Measurements from ENCODE around the gene ENO1. TPM values are rescaled to one million over a fixed set of nuclear protein-coding genes. Genes with fewer than 3 reads are reported as not detected.

Gene ENO1
- total and polyA plus RNA-seq, 2 donors (not counting 3 experiments of a cell fraction or from before 2014, with no cell fraction given), result 1,111 to 1,593 TPM

DNA sequence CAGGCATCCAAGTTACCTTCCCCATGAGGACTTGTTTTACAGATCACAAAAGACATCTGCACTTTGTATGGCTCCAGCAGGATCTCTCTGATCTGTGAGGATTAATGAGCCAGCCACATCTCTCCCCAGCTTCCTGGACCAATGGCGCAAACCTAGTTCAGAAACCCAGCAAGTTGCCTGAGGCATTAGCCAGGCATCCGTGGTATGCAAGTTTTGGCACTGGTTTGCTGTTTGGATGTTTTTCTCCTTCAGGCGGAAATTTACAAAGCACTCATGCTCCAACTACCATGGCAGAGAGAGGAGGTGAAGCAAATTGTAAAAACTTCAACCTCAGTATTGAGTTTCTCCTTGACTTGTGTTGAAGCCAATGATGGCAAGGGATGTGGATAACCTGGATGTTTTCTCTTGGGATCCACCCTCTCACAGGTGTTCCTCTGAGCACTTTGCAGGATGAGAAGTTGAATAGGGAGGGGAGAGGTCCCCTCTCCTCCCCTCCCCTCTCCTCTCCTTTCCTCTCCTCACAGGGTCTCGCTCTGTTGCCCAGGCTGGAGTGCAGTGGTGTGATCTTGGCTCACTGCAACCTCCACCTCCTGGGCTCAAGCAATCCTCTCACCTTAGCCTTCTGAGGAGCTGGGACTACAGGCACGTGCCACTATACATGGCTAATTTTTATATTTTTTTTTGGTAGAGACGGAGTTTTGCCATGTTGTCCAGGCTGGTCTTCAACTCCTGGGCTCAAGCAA lies 25.6 kb upstream of the ENO1 start:
- intact Hi-C loops (cut with micrococcal nuclease) (no loop called here), dilution Hi-C loops (cut with MboI; ENCODE audit: extremely low pct_ligation_motif_present, low sequenced_read_pairs) (no loop called here)
- Histone ChIP-seq H3K79me2 (ENCODE audit: control insufficient read depth, insufficient read depth, low read length) (no peaks in the 10 kb centered on the region), H3K9ac (replicated peaks; ENCODE audit: extremely low read depth, insufficient read depth, low read length) (no peak overlapping the region), H3K4me3 (replicated peaks in 1 of 3; ENCODE audit: insufficient read depth in 1 of 3, low read depth in 1 of 3, low read length in 3 of 3) (no peak overlapping the region), H3K9me3 (replicated peaks; ENCODE audit: control insufficient read depth, insufficient read depth, low read length) (no peaks in the 10 kb centered on the region), H3K9me1 (replicated peaks; ENCODE audit: control insufficient read depth, extremely low read depth, insufficient read depth, low read length) (no peaks in the 10 kb centered on the region), H3K27ac (ENCODE audit: insufficient read depth, low read depth, low read length) (peak overlapping the region; percentile 4), H3K36me3 (ENCODE audit: control insufficient read depth in 2 of 2, extremely low read depth in 1 of 2, insufficient read depth in 2 of 2, low read length in 2 of 2) (no peaks in the 10 kb centered on the region), H3K27me3 (ENCODE audit: control insufficient read depth in 2 of 2, insufficient read depth in 2 of 2, low read length in 2 of 2) (no peaks in the 10 kb centered on the region), H3K4me2 (ENCODE audit: insufficient read depth, low read length) (peak overlapping the region; percentile 7), H4K20me1 (replicated peaks; ENCODE audit: control insufficient read depth, extremely low read depth, insufficient read depth, low read length) (no peaks in the 10 kb centered on the region), H3K4me1 (ENCODE audit: control insufficient read depth, extremely low read depth, insufficient read depth, low read length) (peaks cover 18% of the 10 kb centered on the region), H2AFZ (ENCODE audit: low read depth, low read length) (no peak overlapping the region)
- FAIRE-seq (peak; percentile 95), DNase-seq (ENCODE audit: low read depth, low spot score) (peak; percentile 80)
- BruUV-seq (replicated peaks), result no TSS peak
- CTCF ChIA-PET, result interaction anchor here (1.3 to 2.0 kb wide), 2 partner anchors 45 to 101 kb away, joined by 5 to 6 read pairs; no protein-coding TSS in a partner anchor
- TF ChIP-seq POLR2A (IDR thresholded peaks at IDR 0.05; ENCODE audit: low read depth, low read length) (no peak), POLR2AphosphoS5 (IDR thresholded peaks at IDR 0.05; ENCODE audit: insufficient read depth, low read depth, low read length) (peak; percentile 61)
- POLR2A ChIA-PET, result interaction anchor here (0.5 kb wide), 1 partner anchor 29 kb away, joined by 3 read pairs; no protein-coding TSS in a partner anchor

- no peak for DNase-seq (ENCODE audit: low read depth, low spot score)
- Histone ChIP-seq H2AFZ (ENCODE audit: low read depth, low read length) (no peak overlapping the region), H3K4me1 (ENCODE audit: control insufficient read depth, extremely low read depth, insufficient read depth, low read length) (peaks cover 18% of the 10 kb centered on the region), H4K20me1 (replicated peaks; ENCODE audit: control insufficient read depth, extremely low read depth, insufficient read depth, low read length) (no peaks in the 10 kb centered on the region), H3K79me2 (ENCODE audit: control insufficient read depth, insufficient read depth, low read length) (no peaks in the 10 kb centered on the region), H3K9ac (replicated peaks; ENCODE audit: extremely low read depth, insufficient read depth, low read length) (no peak overlapping the region), H3K27ac (ENCODE audit: insufficient read depth, low read depth, low read length) (peak overlapping the region; percentile 4), H3K27me3 (ENCODE audit: control insufficient read depth in 2 of 2, insufficient read depth in 2 of 2, low read length in 2 of 2) (no peaks in the 10 kb centered on the region), H3K4me3 (replicated peaks in 1 of 3; ENCODE audit: insufficient read depth in 1 of 3, low read depth in 1 of 3, low read length in 3 of 3) (no peak overlapping the region), H3K4me2 (ENCODE audit: insufficient read depth, low read length) (peak overlapping the region; percentile 7), H3K9me3 (replicated peaks; ENCODE audit: control insufficient read depth, insufficient read depth, low read length) (no peaks in the 10 kb centered on the region), H3K36me3 (ENCODE audit: control insufficient read depth in 2 of 2, extremely low read depth in 1 of 2, insufficient read depth in 2 of 2, low read length in 2 of 2) (no peaks in the 10 kb centered on the region), H3K9me1 (replicated peaks; ENCODE audit: control insufficient read depth, extremely low read depth, insufficient read depth, low read length) (no peaks in the 10 kb centered on the region)
- BruUV-seq (replicated peaks), result no TSS peak
- ChIA-PET POLR2A (interaction anchor here (0.5 kb wide), 1 partner anchor 28 kb away, joined by 3 read pairs; no protein-coding TSS in a partner anchor), CTCF (interaction anchor here (1.3 to 2.0 kb wide), 2 partner anchors 44 to 102 kb away, joined by 5 to 6 read pairs; no protein-coding TSS in a partner anchor)
- dilution Hi-C loops (cut with MboI; ENCODE audit: extremely low pct_ligation_motif_present, low sequenced_read_pairs), result no loop called here
- TF ChIP-seq POLR2A (IDR thresholded peaks at IDR 0.05; ENCODE audit: low read depth, low read length) (no peak), POLR2AphosphoS5 (IDR thresholded peaks at IDR 0.05; ENCODE audit: insufficient read depth, low read depth, low read length) (no peak)
- intact Hi-C loops (cut with micrococcal nuclease), result no loop called here
- no peak for FAIRE-seq
These were observed 24.9 kb upstream of the ENO1 start for GRCh38 chr1:8903410-8903809.

Measured in endothelial cell of umbilical vein (primary cell).